HUES48 (cell line): ENCODE measurements around the gene FAM174C.
A peak's percentile ranks its signal among the peaks of the same experiment; 100 is the strongest.

Experiments used
- H3K27ac ChIP-seq: one replicate; pipeline ENCODE4 v1.7.0; 2013; ENCODE audit warnings: low read depth, low read length, inconsistent platforms
- H3K27me3 ChIP-seq: 2 replicates; pipeline ENCODE4 v1.6.1; 2013; ENCODE audit warnings: mild to moderate bottlenecking, low read length; ENCODE audit not compliant: control insufficient read depth, insufficient read depth
- H3K36me3 ChIP-seq: 2 replicates; pipeline ENCODE4 v1.6.1; 2013; ENCODE audit warnings: low read length; ENCODE audit not compliant: control insufficient read depth, insufficient read depth
- H3K4me1 ChIP-seq: 2 replicates; pipeline ENCODE4 v1.6.1; 2013; ENCODE audit warnings: mild to moderate bottlenecking, low read length; ENCODE audit not compliant: control insufficient read depth, insufficient read depth
- H3K4me3 ChIP-seq: 2 replicates; pipeline ENCODE4 v1.5.1; 2013; ENCODE audit warnings: mild to moderate bottlenecking, low read depth, low read length
- H3K9ac ChIP-seq: 2 replicates; pipeline ENCODE4 v1.6.1; 2013; ENCODE audit warnings: mild to moderate bottlenecking, low read depth, low read length, moderate library complexity
- H3K9me3 ChIP-seq: 2 replicates; pipeline ENCODE4 v1.6.1; 2013; ENCODE audit warnings: low read length; ENCODE audit not compliant: control insufficient read depth, insufficient read depth

The FAM174C gene

DNA sequence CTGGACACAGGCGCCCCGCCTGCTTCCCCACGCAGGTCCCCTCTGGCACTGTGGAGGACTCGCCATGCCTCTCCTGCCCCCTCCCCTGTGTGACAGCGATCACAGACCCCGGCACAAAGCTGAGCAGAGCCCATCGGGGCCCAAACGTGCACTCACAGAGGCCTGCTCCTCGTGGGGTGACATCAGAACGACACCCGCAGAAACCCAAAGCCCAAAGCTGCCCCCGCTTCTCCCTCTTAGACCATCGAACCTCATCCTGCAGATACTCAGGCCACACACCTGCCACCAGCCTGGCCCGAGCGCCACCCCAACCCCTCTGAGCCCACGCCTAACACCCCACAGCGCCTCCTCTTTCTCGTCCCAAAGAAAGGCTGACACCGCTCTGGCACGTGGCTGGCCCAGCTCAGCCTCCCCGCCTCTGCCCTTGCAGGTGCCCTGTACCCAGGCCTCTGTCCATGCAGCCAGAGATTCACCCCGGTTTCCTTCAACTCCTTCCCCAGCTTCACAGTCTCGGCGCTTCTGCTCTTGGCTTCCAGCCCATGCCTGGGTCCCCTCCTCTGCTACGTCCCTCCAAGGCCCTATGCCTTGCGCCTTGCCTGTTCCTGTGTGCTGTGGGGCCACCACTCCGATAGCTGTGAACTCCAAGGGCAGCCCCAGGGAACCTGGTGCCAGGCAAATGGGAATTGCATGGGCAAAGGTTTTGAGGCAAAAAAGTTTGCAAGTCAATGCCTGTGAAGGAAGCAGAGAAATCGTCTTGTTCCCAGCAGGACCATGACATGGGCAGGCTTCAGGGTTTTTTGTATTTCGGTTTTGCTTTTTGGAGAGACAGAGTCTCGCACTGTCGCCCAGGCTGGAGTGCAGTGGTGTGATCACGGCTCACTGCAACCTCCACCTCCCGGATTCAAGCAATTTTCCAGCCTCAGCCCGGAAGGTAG is 36.7 kb upstream of the FAM174C start:
- H3K9me3 ChIP-seq, result no peaks in the 10 kb centered on the region
- H3K36me3 ChIP-seq, result peaks cover 23% of the 10 kb centered on the region
- H3K27ac ChIP-seq, result peak overlapping the region; percentile 14
- peak overlapping the region; percentile 78 for H3K4me3 ChIP-seq
- no peak overlapping the region for H3K9ac ChIP-seq
- 0 out of 2 replicates have a peak, but pooled peaks cover 5% of the 10 kb centered on the region for H3K4me1 ChIP-seq
- no peaks in the 10 kb centered on the region for H3K27me3 ChIP-seq

DNA sequence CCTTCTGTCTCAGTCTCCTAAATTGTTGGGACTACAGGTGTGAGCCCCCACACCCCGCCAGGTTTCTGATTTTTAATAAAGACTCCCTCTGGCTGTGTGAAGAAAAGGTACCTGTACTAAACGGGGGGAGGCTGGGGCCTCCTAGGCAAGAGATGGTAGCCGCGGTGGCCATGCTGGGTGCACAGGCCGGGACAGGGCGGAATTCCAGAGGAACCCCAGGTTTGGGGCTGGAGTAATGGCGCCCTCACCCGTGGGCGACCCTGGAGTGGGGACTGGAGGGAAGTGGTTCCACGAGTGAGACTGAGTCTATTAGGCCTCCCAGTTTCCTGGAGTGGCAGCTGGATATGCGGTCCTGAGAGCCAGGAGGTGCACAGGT is 35.9 kb upstream of the FAM174C start:
- Histone ChIP-seq H3K36me3 (peaks cover 15% of the 10 kb centered on the region), H3K4me1 (0 out of 2 replicates have a peak, but pooled peaks cover 5% of the 10 kb centered on the region), H3K27me3 (no peaks in the 10 kb centered on the region), H3K27ac (peak overlapping the region; percentile 64), H3K9ac (no peak overlapping the region), H3K4me3 (no peak overlapping the region; the same call in 1 of the 2 replicates), H3K9me3 (no peaks in the 10 kb centered on the region)

DNA sequence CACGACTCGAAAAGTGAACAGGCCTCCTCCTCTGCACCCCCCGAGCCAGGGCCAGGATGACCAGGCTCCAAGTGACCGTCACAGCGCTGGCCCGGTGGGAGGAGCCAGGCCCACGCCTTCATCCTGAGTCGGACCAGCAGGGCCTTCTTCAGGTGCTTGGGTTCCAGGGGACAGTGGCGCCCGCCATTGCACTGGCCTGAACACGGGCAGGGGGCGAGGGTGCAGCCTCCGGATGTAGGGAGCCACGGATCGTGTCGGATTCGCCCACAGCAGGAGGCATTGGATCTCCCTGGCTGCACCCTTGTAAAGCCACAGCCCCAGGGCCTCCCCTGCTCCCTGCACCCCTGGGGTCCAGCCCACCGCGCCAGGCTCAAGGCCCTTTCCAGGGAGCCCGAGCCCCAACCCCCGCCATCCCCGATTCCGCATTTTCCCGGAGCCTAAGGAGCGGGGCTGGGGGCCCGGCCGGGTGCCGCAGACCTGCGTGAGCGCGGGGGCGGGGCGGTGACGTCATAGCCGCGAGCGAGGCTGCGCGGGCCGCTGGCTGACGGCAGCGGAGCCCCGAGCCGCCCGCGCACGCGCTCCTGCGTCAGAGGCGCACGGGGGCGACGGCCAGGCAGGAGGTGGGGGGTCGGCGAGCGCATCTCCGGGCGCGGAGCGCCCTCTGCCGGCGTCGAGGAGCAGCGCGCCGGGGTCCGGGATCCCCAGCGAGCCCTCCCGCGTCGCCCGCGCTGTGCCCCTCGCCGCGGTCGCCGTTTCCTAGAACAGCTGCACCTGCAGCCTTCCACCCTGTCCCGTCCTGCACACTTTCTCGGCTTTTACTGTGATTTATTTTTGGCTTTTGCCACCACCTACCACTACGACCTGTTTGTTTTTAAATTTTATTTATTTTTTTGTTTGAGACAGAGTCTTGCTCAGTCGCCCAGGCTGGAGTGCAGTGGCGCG is 35.3 kb upstream of the FAM174C start:
- H3K9ac ChIP-seq, result peak overlapping the region; percentile 62
- peak overlapping the region; percentile 64 for H3K27ac ChIP-seq
- 0 out of 2 replicates have a peak, but pooled peaks cover 5% of the 10 kb centered on the region for H3K4me1 ChIP-seq
- no peaks in the 10 kb centered on the region for H3K27me3 ChIP-seq
- peak overlapping the region; percentile 67 for H3K4me3 ChIP-seq
- H3K9me3 ChIP-seq, result no peaks in the 10 kb centered on the region
- H3K36me3 ChIP-seq, result peaks cover 10% of the 10 kb centered on the region

DNA sequence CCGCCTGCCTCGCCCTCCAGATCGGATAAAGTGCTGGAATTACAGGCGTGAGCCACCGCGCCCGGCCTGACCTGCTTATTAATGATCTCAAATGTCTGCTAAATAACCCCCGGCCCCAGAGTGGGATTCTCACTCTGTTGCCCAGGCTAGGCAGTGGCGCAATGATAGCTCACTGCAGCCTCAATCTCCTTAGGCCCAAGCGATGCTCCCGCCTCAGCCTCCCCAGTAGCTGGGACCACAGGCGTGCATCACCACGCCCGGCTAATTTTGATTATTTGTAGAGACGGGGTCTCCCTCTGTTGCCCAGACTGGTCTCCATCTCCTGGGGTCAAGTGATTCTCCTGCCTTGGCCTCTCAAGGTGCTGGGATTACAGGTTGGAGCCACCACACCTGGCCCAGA is 34.4 kb upstream of the FAM174C start:
- peaks cover 1% of the 10 kb centered on the region; the same call in 1 of the 2 replicates for H3K36me3 ChIP-seq
- H3K9ac ChIP-seq, result no peak overlapping the region
- 0 out of 2 replicates have a peak, but pooled peaks cover 5% of the 10 kb centered on the region for H3K4me1 ChIP-seq
- no peaks in the 10 kb centered on the region for H3K27me3 ChIP-seq
- no peak overlapping the region for H3K4me3 ChIP-seq
- H3K9me3 ChIP-seq, result no peaks in the 10 kb centered on the region
- no peak overlapping the region for H3K27ac ChIP-seq

DNA sequence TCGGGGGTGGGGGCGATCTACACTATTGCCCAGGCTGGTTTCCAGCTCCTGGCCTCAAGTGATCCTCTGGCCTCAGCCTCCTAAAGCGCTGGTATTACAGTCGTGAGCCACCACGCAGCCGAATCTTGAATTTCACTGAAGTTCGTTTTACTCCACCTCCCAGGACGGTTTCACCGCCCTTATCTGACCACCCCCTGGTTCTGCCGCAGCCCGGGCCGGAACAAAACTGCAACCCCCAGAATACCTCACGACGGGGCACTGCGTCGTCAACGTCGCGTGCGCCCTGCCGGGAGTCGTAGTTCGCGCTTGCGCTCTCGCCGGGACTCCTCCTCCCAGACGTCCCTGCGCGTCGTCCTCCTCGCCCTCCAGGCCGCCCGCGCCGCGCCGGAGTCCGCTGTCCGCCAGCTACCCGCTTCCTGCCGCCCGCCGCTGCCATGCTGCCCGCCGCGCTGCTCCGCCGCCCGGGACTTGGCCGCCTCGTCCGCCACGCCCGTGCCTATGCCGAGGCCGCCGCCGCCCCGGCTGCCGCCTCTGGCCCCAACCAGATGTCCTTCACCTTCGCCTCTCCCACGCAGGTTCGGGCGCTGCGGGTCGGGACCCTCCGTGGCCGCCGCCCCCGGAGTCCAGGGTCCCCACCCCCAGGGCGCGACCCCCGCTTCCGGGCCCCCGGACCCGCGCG is 33.8 kb upstream of the FAM174C start, which contains the start of gene ATP5F1D:
TSS of gene ATP5F1D (plus strand) at position 335 of the 679 bp plus-strand sequence. CDS start at position 435, 100 bp downstream.
- Histone ChIP-seq H3K27me3 (no peaks in the 10 kb centered on the region), H3K4me3 (peak within 1 kb of the TSS; percentile 69), H3K9me3 (no peaks in the 10 kb centered on the region), H3K9ac (peak within 1 kb of the TSS; percentile 17; the same call in 1 of the 2 replicates), H3K36me3 (no peaks in the 10 kb centered on the region), H3K4me1 (0 out of 2 replicates have a peak, but pooled peaks cover 2% of the 10 kb centered on the region), H3K27ac (peak within 1 kb of the TSS; percentile 31)

DNA sequence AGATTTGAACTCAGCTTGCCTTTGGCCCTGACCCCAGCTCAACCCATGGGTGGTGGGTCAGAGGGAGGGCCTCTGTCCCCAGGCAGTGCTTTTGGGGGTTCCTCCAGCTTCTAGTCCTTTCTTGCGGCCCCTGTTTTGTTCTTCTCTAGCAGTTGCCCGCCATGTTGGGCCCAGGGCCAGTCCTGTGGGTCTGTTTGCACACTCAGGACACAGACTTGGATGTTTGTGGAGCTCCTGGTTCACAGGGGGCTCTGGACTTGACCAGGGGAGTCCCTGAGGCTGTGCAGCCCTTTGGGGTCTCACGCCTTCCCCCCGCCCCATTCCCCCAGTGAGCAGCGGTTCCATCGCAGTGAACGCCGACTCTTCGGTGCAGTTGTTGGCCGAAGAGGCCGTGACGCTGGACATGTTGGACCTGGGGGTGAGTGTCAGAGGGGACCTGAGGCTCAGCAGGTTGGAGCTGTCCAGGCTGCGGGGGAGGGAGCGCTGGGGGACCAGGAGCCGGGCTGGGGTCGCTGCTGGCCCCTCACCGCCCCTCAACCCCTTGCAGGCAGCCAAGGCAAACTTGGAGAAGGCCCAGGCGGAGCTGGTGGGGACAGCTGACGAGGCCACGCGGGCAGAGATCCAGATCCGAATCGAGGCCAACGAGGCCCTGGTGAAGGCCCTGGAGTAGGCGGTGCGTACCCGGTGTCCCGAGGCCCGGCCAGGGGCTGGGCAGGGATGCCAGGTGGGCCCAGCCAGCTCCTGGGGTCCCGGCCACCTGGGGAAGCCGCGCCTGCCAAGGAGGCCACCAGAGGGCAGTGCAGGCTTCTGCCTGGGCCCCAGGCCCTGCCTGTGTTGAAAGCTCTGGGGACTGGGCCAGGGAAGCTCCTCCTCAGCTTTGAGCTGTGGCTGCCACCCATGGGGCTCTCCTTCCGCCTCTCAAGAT is 31.3 kb upstream of the FAM174C start:
- Histone ChIP-seq H3K27me3 (no peaks in the 10 kb centered on the region), H3K4me1 (0 out of 2 replicates have a peak, but pooled peaks cover 2% of the 10 kb centered on the region), H3K9ac (no peak overlapping the region), H3K9me3 (no peaks in the 10 kb centered on the region), H3K4me3 (no peak overlapping the region), H3K27ac (peak overlapping the region; percentile 58), H3K36me3 (no peaks in the 10 kb centered on the region)

DNA sequence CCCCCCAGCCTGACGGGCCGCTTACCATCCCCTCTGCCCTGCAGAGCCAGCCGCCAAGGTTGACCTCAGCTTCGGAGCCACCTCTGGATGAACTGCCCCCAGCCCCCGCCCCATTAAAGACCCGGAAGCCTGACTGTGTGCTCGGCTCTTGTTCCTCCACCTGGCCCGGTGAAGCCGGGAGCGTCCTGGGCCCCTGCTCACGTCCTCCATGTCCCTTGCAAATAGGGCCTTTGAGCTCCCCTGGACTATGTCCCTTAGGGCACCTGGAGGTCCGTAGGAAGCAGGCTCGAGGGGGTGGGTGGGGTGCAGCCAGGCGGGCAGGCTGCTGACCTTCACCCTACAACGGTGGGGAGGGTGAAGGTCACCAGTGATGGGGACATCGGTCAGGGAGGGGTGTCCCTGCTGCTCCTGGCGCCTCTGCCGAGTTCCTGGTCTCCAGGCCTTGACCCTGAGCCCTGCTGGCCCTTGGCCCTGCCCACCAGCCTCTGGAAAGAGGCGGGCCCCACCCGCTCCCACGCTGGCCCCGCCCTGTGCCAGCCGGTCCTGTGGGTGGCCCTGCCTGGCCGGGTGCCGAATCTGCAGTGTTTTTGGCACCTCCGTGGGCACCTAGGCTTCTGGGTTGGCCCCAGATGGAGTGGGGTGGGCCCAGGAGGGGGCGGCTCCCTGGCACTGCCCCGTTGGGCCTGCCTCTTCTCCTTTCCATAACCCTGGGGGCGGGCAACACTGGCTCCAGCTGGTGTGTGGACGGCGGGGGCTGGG is 30.5 kb upstream of the FAM174C start:
- Histone ChIP-seq H3K4me1 (0 out of 2 replicates have a peak, but pooled peaks cover under 1% of the 10 kb centered on the region), H3K9me3 (no peaks in the 10 kb centered on the region), H3K27ac (peak overlapping the region; percentile 58), H3K36me3 (no peaks in the 10 kb centered on the region), H3K9ac (no peak overlapping the region), H3K4me3 (no peak overlapping the region), H3K27me3 (no peaks in the 10 kb centered on the region)

DNA sequence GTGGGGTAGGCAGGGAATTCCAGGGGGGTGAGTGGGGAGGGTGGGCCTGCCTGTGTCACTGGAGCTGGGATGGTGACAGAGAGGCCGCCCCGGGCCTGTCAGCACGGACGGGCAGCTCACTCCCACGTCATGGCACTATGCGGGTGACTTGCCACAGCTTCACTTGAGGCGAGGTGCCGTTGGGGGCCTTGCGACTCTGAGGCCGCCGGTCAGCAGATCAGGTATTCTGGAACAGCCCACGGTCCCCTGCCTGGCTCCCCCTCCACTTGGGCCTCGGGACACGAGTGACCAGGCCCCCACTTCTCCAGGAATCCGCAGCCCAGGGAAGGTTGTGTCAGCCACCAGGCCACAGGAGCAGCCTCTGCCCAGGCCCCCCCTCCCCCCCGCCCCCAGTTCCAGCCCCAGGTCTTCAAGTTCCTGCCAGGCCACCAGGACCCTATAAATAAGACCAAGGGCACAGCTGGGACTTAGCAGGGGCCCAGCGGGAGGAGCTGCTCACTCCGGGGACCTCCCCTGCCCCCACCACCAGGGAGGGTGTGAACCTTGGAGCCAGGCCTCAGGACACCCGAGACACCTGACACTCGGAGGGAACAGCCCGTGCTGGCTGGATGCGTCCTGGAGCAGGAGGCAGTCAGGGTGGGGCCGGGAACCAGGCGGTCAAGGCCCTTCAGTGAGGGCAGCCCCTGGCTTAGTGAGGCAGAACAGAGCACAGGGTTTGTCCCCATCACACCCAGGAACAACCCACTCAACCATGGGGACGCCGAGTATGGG is 29.7 kb upstream of the FAM174C start:
- H3K9me3 ChIP-seq, result no peaks in the 10 kb centered on the region
- no peak overlapping the region for H3K4me3 ChIP-seq
- no peaks in the 10 kb centered on the region for H3K4me1 ChIP-seq
- H3K9ac ChIP-seq, result no peak overlapping the region
- no peak overlapping the region for H3K27ac ChIP-seq
- no peaks in the 10 kb centered on the region for H3K36me3 ChIP-seq
- no peaks in the 10 kb centered on the region for H3K27me3 ChIP-seq
